Measurements from ENCODE around the gene MED27. TPM values are rescaled to one million over a fixed set of nuclear protein-coding genes. Genes with fewer than 3 reads are reported as not detected.

Gene MED27
- total RNA-seq, 1 experiment from 2014 or later: 30.4 TPM

DNA sequence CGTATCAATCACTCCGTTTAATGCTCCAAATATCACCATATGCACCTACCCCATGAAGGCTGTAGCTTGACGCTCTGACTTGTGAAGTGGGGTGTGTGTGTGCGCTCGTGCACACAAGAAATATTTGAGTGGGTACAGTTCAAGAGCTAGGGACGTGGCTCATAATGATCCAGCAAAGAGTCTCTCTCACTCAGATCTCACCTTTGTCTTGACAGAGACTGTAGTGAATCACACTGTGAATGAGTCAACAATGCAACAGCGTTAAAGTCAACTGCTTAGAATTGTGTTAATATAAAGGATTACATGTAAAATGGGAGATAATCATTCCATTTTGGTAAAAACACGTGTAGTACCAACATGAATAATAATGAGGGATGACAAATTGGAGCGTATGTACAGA is 119.4 kb downstream of the MED27 start:
- no peaks in the 10 kb centered on the region for H3K4me1 Mint-ChIP-seq (ENCODE audit: low read depth, unreplicated experiment)
- TF ChIP-seq, protein P1, sequence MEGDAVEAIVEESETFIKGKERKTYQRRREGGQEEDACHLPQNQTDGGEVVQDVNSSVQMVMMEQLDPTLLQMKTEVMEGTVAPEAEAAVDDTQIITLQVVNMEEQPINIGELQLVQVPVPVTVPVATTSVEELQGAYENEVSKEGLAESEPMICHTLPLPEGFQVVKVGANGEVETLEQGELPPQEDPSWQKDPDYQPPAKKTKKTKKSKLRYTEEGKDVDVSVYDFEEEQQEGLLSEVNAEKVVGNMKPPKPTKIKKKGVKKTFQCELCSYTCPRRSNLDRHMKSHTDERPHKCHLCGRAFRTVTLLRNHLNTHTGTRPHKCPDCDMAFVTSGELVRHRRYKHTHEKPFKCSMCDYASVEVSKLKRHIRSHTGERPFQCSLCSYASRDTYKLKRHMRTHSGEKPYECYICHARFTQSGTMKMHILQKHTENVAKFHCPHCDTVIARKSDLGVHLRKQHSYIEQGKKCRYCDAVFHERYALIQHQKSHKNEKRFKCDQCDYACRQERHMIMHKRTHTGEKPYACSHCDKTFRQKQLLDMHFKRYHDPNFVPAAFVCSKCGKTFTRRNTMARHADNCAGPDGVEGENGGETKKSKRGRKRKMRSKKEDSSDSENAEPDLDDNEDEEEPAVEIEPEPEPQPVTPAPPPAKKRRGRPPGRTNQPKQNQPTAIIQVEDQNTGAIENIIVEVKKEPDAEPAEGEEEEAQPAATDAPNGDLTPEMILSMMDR (IDR thresholded peaks at IDR 0.05; ENCODE audit: insufficient read depth in 1 of 2, low read depth in 1 of 2, low read length in 1 of 2, severe bottlenecking in 1 of 2, unreplicated experiment in 1 of 2): no peak
- intact Hi-C loops (cut with micrococcal nuclease; ENCODE audit: unreplicated experiment): no loop called here
- POLR2A ChIA-PET: no interaction called here
- H3K27ac Mint-ChIP-seq (ENCODE audit: unreplicated experiment): no peak overlapping the region
- CTCF ChIA-PET: no interaction called here
- no peaks in the 10 kb centered on the region for H3K9me3 Mint-ChIP-seq (ENCODE audit: unreplicated experiment)
- DNase-seq: no peak
- H3K9me3 ChIP-seq: no peaks in the 10 kb centered on the region
- H3K36me3 Mint-ChIP-seq (ENCODE audit: insufficient read depth, unreplicated experiment): no peaks in the 10 kb centered on the region
- no peak overlapping the region for H3K4me3 Mint-ChIP-seq (ENCODE audit: unreplicated experiment)
- no peaks in the 10 kb centered on the region for H3K4me1 ChIP-seq
- no TSS peak for BruUV-seq (replicated peaks)
- no peak overlapping the region for H3K4me3 ChIP-seq (ENCODE audit: low read depth, low read length)
- H3K27me3 ChIP-seq (replicated peaks; ENCODE audit: control insufficient read depth, insufficient read depth, low read length): no peaks in the 10 kb centered on the region
- no peaks in the 10 kb centered on the region for H3K36me3 ChIP-seq (ENCODE audit: control insufficient read depth, insufficient read depth, low read length)
- H3K27me3 Mint-ChIP-seq (ENCODE audit: insufficient read depth, unreplicated experiment): no peaks in the 10 kb centered on the region

DNA sequence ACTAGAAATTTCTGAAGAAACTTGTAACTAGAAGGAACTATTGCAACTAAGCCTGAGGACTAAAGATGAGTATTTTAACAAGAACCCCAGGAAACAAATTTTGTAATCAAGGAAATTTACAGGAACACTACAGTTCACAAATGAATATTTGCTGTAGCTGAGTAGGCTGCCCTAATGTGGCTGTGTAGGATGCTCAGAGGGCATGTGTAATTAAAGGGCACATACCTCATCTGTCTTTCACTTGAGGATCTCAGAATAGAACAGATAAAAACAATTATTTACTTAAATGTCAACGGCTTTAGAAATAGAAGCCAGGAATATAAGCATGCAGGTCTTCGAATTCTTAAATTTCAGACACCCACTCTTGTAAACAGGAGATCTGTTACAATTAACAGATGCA is 119.8 kb downstream of the MED27 start:
- Histone ChIP-seq H3K4me1 (no peaks in the 10 kb centered on the region), H3K9me3 (no peaks in the 10 kb centered on the region), H3K4me3 (ENCODE audit: low read depth, low read length) (no peak overlapping the region), H3K36me3 (ENCODE audit: control insufficient read depth, insufficient read depth, low read length) (no peaks in the 10 kb centered on the region), H3K27me3 (replicated peaks; ENCODE audit: control insufficient read depth, insufficient read depth, low read length) (no peaks in the 10 kb centered on the region)
- TF ChIP-seq, protein P1 (IDR thresholded peaks at IDR 0.05; ENCODE audit: insufficient read depth in 1 of 2, low read depth in 1 of 2, low read length in 1 of 2, severe bottlenecking in 1 of 2, unreplicated experiment in 1 of 2): no peak
- no peak for DNase-seq
- Mint-ChIP-seq H3K4me3 (ENCODE audit: unreplicated experiment) (no peak overlapping the region), H3K27ac (ENCODE audit: unreplicated experiment) (no peak overlapping the region), H3K4me1 (ENCODE audit: low read depth, unreplicated experiment) (no peaks in the 10 kb centered on the region), H3K27me3 (ENCODE audit: insufficient read depth, unreplicated experiment) (no peaks in the 10 kb centered on the region), H3K9me3 (ENCODE audit: unreplicated experiment) (no peaks in the 10 kb centered on the region), H3K36me3 (ENCODE audit: insufficient read depth, unreplicated experiment) (no peaks in the 10 kb centered on the region)
- ChIA-PET POLR2A (no interaction called here), CTCF (no interaction called here)
- BruUV-seq (replicated peaks): no TSS peak
- intact Hi-C loops (cut with micrococcal nuclease; ENCODE audit: unreplicated experiment): no loop called here

DNA sequence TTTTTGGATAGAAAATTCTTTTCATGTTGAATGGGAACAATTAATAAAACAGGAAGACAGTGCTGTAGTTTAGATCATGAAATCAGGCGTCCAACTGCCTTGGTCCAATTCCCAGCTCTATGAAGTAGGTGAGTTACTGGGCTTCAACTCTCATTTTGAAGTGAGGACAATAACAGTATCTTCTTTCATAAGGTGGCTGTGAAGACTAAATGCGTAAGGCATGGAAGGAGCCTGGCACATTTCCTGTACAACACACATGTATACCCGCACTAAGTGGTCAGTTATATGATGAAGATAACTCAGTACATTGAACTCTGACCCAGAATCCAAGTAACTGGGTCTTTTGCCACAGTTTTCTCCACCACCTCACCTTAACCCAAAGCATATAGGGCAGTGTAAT is 120.6 kb downstream of the MED27 start:
- Histone ChIP-seq H3K4me3 (ENCODE audit: low read depth, low read length) (no peak overlapping the region), H3K36me3 (ENCODE audit: control insufficient read depth, insufficient read depth, low read length) (no peaks in the 10 kb centered on the region), H3K9me3 (no peaks in the 10 kb centered on the region), H3K4me1 (no peaks in the 10 kb centered on the region), H3K27me3 (replicated peaks; ENCODE audit: control insufficient read depth, insufficient read depth, low read length) (no peaks in the 10 kb centered on the region)
- DNase-seq: no peak
- ChIA-PET CTCF (no interaction called here), POLR2A (no interaction called here)
- TF ChIP-seq, protein P1 (IDR thresholded peaks at IDR 0.05; ENCODE audit: insufficient read depth in 1 of 2, low read depth in 1 of 2, low read length in 1 of 2, severe bottlenecking in 1 of 2, unreplicated experiment in 1 of 2): no peak
- Mint-ChIP-seq H3K9me3 (ENCODE audit: unreplicated experiment) (no peaks in the 10 kb centered on the region), H3K36me3 (ENCODE audit: insufficient read depth, unreplicated experiment) (no peaks in the 10 kb centered on the region), H3K4me3 (ENCODE audit: unreplicated experiment) (no peak overlapping the region), H3K27ac (ENCODE audit: unreplicated experiment) (no peak overlapping the region), H3K27me3 (ENCODE audit: insufficient read depth, unreplicated experiment) (no peaks in the 10 kb centered on the region), H3K4me1 (ENCODE audit: low read depth, unreplicated experiment) (no peaks in the 10 kb centered on the region)
- BruUV-seq (replicated peaks): no TSS peak
- intact Hi-C loops (cut with micrococcal nuclease; ENCODE audit: unreplicated experiment): no loop called here
